ENCODE data around the gene ANO2.

The ANO2 gene

GRCh38 chr12:5808981-5809380 is 136.1 kb downstream of the ANO2 start:
- DNase-seq, result no peak

- DNase-seq, result no peak
Measured at GRCh38 chr12:5807514-5808219, 137.4 kb downstream of the ANO2 start.

- no peak for DNase-seq
Measured at GRCh38 chr12:5807090-5807414, 138.0 kb downstream of the ANO2 start.

GRCh38 chr12:5806371-5807089 is 138.5 kb downstream of the ANO2 start:
- no peak for DNase-seq

GRCh38 chr12:5803532-5803931 is 141.5 kb downstream of the ANO2 start:
- no peak for DNase-seq

GRCh38 chr12:5798242-5799015 is 146.6 kb downstream of the ANO2 start:
- DNase-seq, result no peak

GRCh38 chr12:5797661-5798060 is 147.4 kb downstream of the ANO2 start:
- no peak for DNase-seq

- no peak for DNase-seq
Measured at GRCh38 chr12:5796959-5797225, 148.2 kb downstream of the ANO2 start.

GRCh38 chr12:5796171-5796958 is 148.7 kb downstream of the ANO2 start:
- DNase-seq, result no peak

- DNase-seq, result no peak
Measured at GRCh38 chr12:5794156-5794555, 150.9 kb downstream of the ANO2 start.

GRCh38 chr12:5792343-5792742 is 152.7 kb downstream of the ANO2 start:
- no peak for DNase-seq

- DNase-seq, result no peak
Measured at GRCh38 chr12:5789469-5789968, 155.5 kb downstream of the ANO2 start.

GRCh38 chr12:5787828-5788227 is 157.2 kb downstream of the ANO2 start:
- no peak for DNase-seq

GRCh38 chr12:5785601-5786000 is 159.5 kb downstream of the ANO2 start:
- DNase-seq, result no peak

GRCh38 chr12:5784462-5785130 is 160.5 kb downstream of the ANO2 start:
- no peak for DNase-seq

GRCh38 chr12:5783289-5783920 is 161.7 kb downstream of the ANO2 start:
- no peak for DNase-seq

- DNase-seq, result no peak
Measured at GRCh38 chr12:5780536-5780935, 164.5 kb downstream of the ANO2 start.

- DNase-seq, result no peak
Measured at GRCh38 chr12:5779401-5779800, 165.7 kb downstream of the ANO2 start.

GRCh38 chr12:5778821-5779220 is 166.2 kb downstream of the ANO2 start:
- no peak for DNase-seq

GRCh38 chr12:5777451-5777850 is 167.6 kb downstream of the ANO2 start:
- DNase-seq, result no peak

- DNase-seq, result no peak
Measured at GRCh38 chr12:5776091-5776490, 169.0 kb downstream of the ANO2 start.

- DNase-seq, result no peak
Measured at GRCh38 chr12:5773550-5773949, 171.5 kb downstream of the ANO2 start.
